ENCODE data around the gene FBXW10.
"Not testable (repeated sequence)": the region's sequence is repeated elsewhere in the genome, so short reads cannot be mapped to it uniquely, and the experiment has no call there.

Gene FBXW10

GRCh38 chr17:18785933-18786332, 42.1 kb downstream of the FBXW10 start:
- H3K4me3 ChIP-seq (ENCODE audit: insufficient read depth, low read depth, low read length, poor library complexity, severe bottlenecking); H3K27ac ChIP-seq (ENCODE audit: insufficient read depth, low read length, poor library complexity, severe bottlenecking); H3K4me1 ChIP-seq (ENCODE audit: control insufficient read depth, insufficient read depth, low read length, poor library complexity, severe bottlenecking); H3K27me3 ChIP-seq (replicated peaks; ENCODE audit: control insufficient read depth, insufficient read depth, low read length, poor library complexity, severe bottlenecking); DNase-seq; H3K9me3 ChIP-seq (ENCODE audit: control insufficient read depth, low read length); H3K36me3 ChIP-seq (ENCODE audit: control insufficient read depth, insufficient read depth, low read length): not testable (repeated sequence)

- H3K36me3 ChIP-seq (ENCODE audit: control insufficient read depth, insufficient read depth, low read length); H3K4me1 ChIP-seq (ENCODE audit: control insufficient read depth, insufficient read depth, low read length, poor library complexity, severe bottlenecking); H3K27me3 ChIP-seq (replicated peaks; ENCODE audit: control insufficient read depth, insufficient read depth, low read length, poor library complexity, severe bottlenecking); H3K27ac ChIP-seq (ENCODE audit: insufficient read depth, low read length, poor library complexity, severe bottlenecking); H3K4me3 ChIP-seq (ENCODE audit: insufficient read depth, low read depth, low read length, poor library complexity, severe bottlenecking); DNase-seq; H3K9me3 ChIP-seq (ENCODE audit: control insufficient read depth, low read length): not testable (repeated sequence)
Observed at GRCh38 chr17:18786890-18787289, 43.0 kb downstream of the FBXW10 start.

- not testable (repeated sequence) for H3K27ac ChIP-seq (ENCODE audit: insufficient read depth, low read length, poor library complexity, severe bottlenecking); H3K36me3 ChIP-seq (ENCODE audit: control insufficient read depth, insufficient read depth, low read length); DNase-seq; H3K9me3 ChIP-seq (ENCODE audit: control insufficient read depth, low read length); H3K4me3 ChIP-seq (ENCODE audit: insufficient read depth, low read depth, low read length, poor library complexity, severe bottlenecking); H3K27me3 ChIP-seq (replicated peaks; ENCODE audit: control insufficient read depth, insufficient read depth, low read length, poor library complexity, severe bottlenecking); H3K4me1 ChIP-seq (ENCODE audit: control insufficient read depth, insufficient read depth, low read length, poor library complexity, severe bottlenecking)
Observed at GRCh38 chr17:18791402-18791801, 47.5 kb downstream of the FBXW10 start.

GRCh38 chr17:18794841-18795240, 51.0 kb downstream of the FBXW10 start:
- H3K9me3 ChIP-seq (ENCODE audit: control insufficient read depth, low read length); H3K4me1 ChIP-seq (ENCODE audit: control insufficient read depth, insufficient read depth, low read length, poor library complexity, severe bottlenecking); H3K27me3 ChIP-seq (replicated peaks; ENCODE audit: control insufficient read depth, insufficient read depth, low read length, poor library complexity, severe bottlenecking); DNase-seq; H3K27ac ChIP-seq (ENCODE audit: insufficient read depth, low read length, poor library complexity, severe bottlenecking); H3K4me3 ChIP-seq (ENCODE audit: insufficient read depth, low read depth, low read length, poor library complexity, severe bottlenecking); H3K36me3 ChIP-seq (ENCODE audit: control insufficient read depth, insufficient read depth, low read length): not testable (repeated sequence)

GRCh38 chr17:18796887-18797286, 53.0 kb downstream of the FBXW10 start:
- H3K4me1 ChIP-seq (ENCODE audit: control insufficient read depth, insufficient read depth, low read length, poor library complexity, severe bottlenecking); H3K27me3 ChIP-seq (replicated peaks; ENCODE audit: control insufficient read depth, insufficient read depth, low read length, poor library complexity, severe bottlenecking); H3K36me3 ChIP-seq (ENCODE audit: control insufficient read depth, insufficient read depth, low read length); DNase-seq; H3K4me3 ChIP-seq (ENCODE audit: insufficient read depth, low read depth, low read length, poor library complexity, severe bottlenecking); H3K9me3 ChIP-seq (ENCODE audit: control insufficient read depth, low read length); H3K27ac ChIP-seq (ENCODE audit: insufficient read depth, low read length, poor library complexity, severe bottlenecking): not testable (repeated sequence)

GRCh38 chr17:18803458-18804245, 59.8 kb downstream of the FBXW10 start:
- not testable (repeated sequence) for H3K36me3 ChIP-seq (ENCODE audit: control insufficient read depth, insufficient read depth, low read length); H3K4me1 ChIP-seq (ENCODE audit: control insufficient read depth, insufficient read depth, low read length, poor library complexity, severe bottlenecking); H3K4me3 ChIP-seq (ENCODE audit: insufficient read depth, low read depth, low read length, poor library complexity, severe bottlenecking); H3K9me3 ChIP-seq (ENCODE audit: control insufficient read depth, low read length); H3K27me3 ChIP-seq (replicated peaks; ENCODE audit: control insufficient read depth, insufficient read depth, low read length, poor library complexity, severe bottlenecking); DNase-seq; H3K27ac ChIP-seq (ENCODE audit: insufficient read depth, low read length, poor library complexity, severe bottlenecking)

- not testable (repeated sequence) for H3K27me3 ChIP-seq (replicated peaks; ENCODE audit: control insufficient read depth, insufficient read depth, low read length, poor library complexity, severe bottlenecking); H3K36me3 ChIP-seq (ENCODE audit: control insufficient read depth, insufficient read depth, low read length); H3K9me3 ChIP-seq (ENCODE audit: control insufficient read depth, low read length); H3K27ac ChIP-seq (ENCODE audit: insufficient read depth, low read length, poor library complexity, severe bottlenecking); DNase-seq; H3K4me3 ChIP-seq (ENCODE audit: insufficient read depth, low read depth, low read length, poor library complexity, severe bottlenecking); H3K4me1 ChIP-seq (ENCODE audit: control insufficient read depth, insufficient read depth, low read length, poor library complexity, severe bottlenecking)
Observed at GRCh38 chr17:18815924-18816323, 72.1 kb downstream of the FBXW10 start.

- H3K9me3 ChIP-seq (ENCODE audit: control insufficient read depth, low read length); H3K27ac ChIP-seq (ENCODE audit: insufficient read depth, low read length, poor library complexity, severe bottlenecking); H3K4me1 ChIP-seq (ENCODE audit: control insufficient read depth, insufficient read depth, low read length, poor library complexity, severe bottlenecking); H3K27me3 ChIP-seq (replicated peaks; ENCODE audit: control insufficient read depth, insufficient read depth, low read length, poor library complexity, severe bottlenecking); H3K4me3 ChIP-seq (ENCODE audit: insufficient read depth, low read depth, low read length, poor library complexity, severe bottlenecking); H3K36me3 ChIP-seq (ENCODE audit: control insufficient read depth, insufficient read depth, low read length): not testable (repeated sequence)
- DNase-seq, result peak; percentile 2 to 26 (median 7)
Observed at GRCh38 chr17:18816489-18817371, 72.9 kb downstream of the FBXW10 start.

GRCh38 chr17:18821430-18821829, 77.6 kb downstream of the FBXW10 start:
- H3K4me3 ChIP-seq (ENCODE audit: insufficient read depth, low read depth, low read length, poor library complexity, severe bottlenecking); H3K27me3 ChIP-seq (replicated peaks; ENCODE audit: control insufficient read depth, insufficient read depth, low read length, poor library complexity, severe bottlenecking); H3K27ac ChIP-seq (ENCODE audit: insufficient read depth, low read length, poor library complexity, severe bottlenecking); H3K36me3 ChIP-seq (ENCODE audit: control insufficient read depth, insufficient read depth, low read length); H3K9me3 ChIP-seq (ENCODE audit: control insufficient read depth, low read length); H3K4me1 ChIP-seq (ENCODE audit: control insufficient read depth, insufficient read depth, low read length, poor library complexity, severe bottlenecking); DNase-seq: not testable (repeated sequence)

- H3K36me3 ChIP-seq (ENCODE audit: control insufficient read depth, insufficient read depth, low read length); H3K27ac ChIP-seq (ENCODE audit: insufficient read depth, low read length, poor library complexity, severe bottlenecking); H3K9me3 ChIP-seq (ENCODE audit: control insufficient read depth, low read length); H3K4me1 ChIP-seq (ENCODE audit: control insufficient read depth, insufficient read depth, low read length, poor library complexity, severe bottlenecking); H3K27me3 ChIP-seq (replicated peaks; ENCODE audit: control insufficient read depth, insufficient read depth, low read length, poor library complexity, severe bottlenecking); DNase-seq; H3K4me3 ChIP-seq (ENCODE audit: insufficient read depth, low read depth, low read length, poor library complexity, severe bottlenecking): not testable (repeated sequence)
Observed at GRCh38 chr17:18827613-18828012, 83.8 kb downstream of the FBXW10 start.

Measured in effector memory CD4-positive, alpha-beta T cell (primary cell).